ENCODE data around the gene PCP4. TPM values are rescaled to one million over a fixed set of nuclear protein-coding genes. Genes with fewer than 3 reads are reported as not detected.

The PCP4 gene
- total RNA-seq, 1 donor from 2014 or later, result 1.0 TPM

DNA sequence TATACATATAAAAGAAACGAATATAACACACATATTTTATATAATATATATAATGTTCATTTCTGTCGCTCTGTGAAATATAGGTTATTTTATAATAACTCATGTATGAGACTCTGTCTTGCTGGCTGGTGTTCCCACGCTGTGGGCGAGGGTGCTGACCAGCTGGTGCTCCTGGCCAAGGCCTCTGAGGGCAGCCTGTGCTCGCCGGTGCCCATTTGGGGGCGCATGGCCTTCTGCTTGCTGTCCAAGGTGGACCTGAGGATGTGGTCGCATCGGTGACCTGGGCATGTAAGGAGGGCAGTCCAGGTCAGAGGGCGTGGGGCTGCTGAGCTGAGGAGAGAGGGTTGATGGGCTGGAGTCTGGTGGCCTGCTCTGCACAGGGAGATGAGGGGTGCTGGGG is 1.1 kb upstream of the PCP4 start:
- Histone ChIP-seq H3K9me3 (no peaks in the 10 kb centered on the region), H3K27ac (no peak overlapping the region), H3K4me3 (no peak overlapping the region), H3K27me3 (peaks cover 5% of the 10 kb centered on the region), H3K36me3 (no peaks in the 10 kb centered on the region), H3K4me1 (no peaks in the 10 kb centered on the region)
- intact Hi-C loops (cut with DNase I), result no loop called here
- TF ChIP-seq, protein P1, sequence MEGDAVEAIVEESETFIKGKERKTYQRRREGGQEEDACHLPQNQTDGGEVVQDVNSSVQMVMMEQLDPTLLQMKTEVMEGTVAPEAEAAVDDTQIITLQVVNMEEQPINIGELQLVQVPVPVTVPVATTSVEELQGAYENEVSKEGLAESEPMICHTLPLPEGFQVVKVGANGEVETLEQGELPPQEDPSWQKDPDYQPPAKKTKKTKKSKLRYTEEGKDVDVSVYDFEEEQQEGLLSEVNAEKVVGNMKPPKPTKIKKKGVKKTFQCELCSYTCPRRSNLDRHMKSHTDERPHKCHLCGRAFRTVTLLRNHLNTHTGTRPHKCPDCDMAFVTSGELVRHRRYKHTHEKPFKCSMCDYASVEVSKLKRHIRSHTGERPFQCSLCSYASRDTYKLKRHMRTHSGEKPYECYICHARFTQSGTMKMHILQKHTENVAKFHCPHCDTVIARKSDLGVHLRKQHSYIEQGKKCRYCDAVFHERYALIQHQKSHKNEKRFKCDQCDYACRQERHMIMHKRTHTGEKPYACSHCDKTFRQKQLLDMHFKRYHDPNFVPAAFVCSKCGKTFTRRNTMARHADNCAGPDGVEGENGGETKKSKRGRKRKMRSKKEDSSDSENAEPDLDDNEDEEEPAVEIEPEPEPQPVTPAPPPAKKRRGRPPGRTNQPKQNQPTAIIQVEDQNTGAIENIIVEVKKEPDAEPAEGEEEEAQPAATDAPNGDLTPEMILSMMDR (IDR thresholded peaks at IDR 0.05), result no peak
- no peak for ATAC-seq
- DNase-seq, result no peak

DNA sequence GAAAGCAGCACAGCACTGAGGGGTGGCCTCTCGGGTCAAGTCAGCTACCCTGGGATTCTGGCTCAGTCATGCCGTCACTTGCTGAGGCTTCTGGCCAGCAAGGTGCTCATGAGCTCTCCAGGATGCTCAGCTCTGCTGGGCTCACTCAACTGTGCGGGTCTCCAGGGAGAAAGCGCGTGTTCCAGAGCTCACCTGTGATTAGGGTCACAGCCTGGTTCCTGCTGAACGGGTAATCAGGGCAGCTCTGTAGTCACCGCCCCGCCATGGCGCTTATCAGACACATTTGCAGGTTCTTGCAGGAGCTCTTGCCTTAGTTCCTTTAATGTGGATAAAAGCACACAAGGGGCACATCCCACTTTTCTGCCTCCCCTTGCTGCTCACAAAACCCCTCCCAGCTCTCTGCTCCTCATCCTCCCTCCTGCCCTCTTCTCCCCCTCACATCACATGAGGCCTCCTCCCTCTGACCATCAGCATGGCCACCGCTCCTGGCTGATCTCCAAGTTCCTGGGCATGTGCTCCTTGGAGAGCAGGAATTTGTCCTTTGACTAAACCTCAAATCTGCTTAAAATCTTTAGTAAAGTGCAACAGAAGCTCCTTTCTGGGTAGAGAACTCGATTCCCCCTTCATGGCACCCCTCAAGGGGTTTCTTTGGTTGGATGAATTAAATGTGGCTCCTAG is 2.0 kb downstream of the PCP4 start:
- no peak for ATAC-seq
- no peaks in the 10 kb centered on the region for H3K4me1 ChIP-seq
- intact Hi-C loops (cut with DNase I), result no loop called here
- no peaks in the 10 kb centered on the region for H3K9me3 ChIP-seq
- H3K27me3 ChIP-seq, result peaks cover 5% of the 10 kb centered on the region
- no peaks in the 10 kb centered on the region for H3K36me3 ChIP-seq
- TF ChIP-seq, protein P1 (IDR thresholded peaks at IDR 0.05), result no peak
- H3K4me3 ChIP-seq, result no peak overlapping the region
- DNase-seq, result no peak
- no peak overlapping the region for H3K27ac ChIP-seq

DNA sequence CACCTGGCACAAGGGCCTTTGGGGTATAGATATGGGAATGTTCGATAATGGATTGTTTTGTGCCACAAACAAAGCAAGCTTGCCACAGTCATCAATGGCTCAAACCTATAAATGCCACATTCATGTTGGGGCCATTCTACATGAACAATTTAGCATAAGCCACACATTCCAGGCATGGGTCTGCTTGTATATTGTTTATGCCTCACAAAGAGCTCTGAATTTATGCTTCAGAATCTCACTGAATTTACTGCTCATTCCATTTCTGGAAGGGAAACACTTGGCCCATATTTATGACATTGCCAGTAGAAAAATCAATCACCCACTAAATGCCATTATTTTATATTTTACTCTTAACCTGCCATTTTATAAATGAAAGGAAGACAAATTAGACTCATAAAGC is 6.4 kb downstream of the PCP4 start:
- intact Hi-C loops (cut with DNase I), result no loop called here

DNA sequence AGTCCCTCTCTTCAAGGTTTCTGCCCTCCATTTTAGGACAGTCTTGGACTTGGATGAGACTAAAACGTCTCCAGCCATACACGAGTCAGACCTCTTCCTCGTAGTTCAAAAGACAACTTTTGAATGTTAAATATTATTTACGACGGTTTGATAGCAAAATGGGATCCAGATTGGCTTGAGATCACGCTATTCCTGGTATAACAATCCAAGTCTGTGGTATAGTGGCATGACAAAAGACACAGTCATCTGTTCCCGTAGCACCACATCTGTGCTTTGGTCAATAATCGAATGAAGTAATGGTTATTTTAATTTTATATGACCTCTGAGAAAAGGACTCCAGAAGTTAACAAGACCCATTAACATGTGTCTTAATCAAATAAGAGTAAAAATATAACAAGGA is 7.0 kb downstream of the PCP4 start:
- H3K4me1 ChIP-seq, result no peaks in the 10 kb centered on the region
- H3K9me3 ChIP-seq, result no peaks in the 10 kb centered on the region
- TF ChIP-seq, protein P1 (IDR thresholded peaks at IDR 0.05), result no peak
- no peaks in the 10 kb centered on the region for H3K36me3 ChIP-seq
- ATAC-seq (no peak), DNase-seq (no peak)
- no peaks in the 10 kb centered on the region for H3K27me3 ChIP-seq
- H3K4me3 ChIP-seq, result no peak overlapping the region
- no peak overlapping the region for H3K27ac ChIP-seq
- intact Hi-C loops (cut with DNase I), result no loop called here

More for the DNA sequence above, 6.4 kb downstream of the PCP4 start:
- Histone ChIP-seq H3K27ac (no peak overlapping the region), H3K4me1 (no peaks in the 10 kb centered on the region), H3K36me3 (no peaks in the 10 kb centered on the region), H3K9me3 (no peaks in the 10 kb centered on the region), H3K27me3 (no peaks in the 10 kb centered on the region), H3K4me3 (no peak overlapping the region)
- DNase-seq, result no peak
- TF ChIP-seq, protein P1 (IDR thresholded peaks at IDR 0.05), result no peak
- no peak for ATAC-seq

DNA sequence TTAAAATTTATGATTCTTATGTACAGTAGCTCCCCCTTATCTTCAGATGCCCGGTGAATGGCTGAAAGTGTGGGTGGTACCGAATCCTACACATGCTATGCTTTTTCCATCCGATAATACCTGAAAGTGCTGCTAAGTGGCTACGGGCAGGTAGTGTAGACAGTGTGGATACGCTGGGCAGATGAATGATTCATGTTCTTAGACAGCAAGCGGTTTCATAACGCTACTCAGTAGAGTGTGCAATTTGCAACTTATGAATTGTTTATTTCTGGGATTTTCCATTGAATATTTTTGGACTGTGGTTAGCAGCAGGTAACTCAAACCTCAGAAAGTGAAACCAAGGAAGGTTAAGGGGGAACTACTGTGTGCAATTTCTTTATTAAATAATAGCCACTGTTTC is 7.5 kb downstream of the PCP4 start:
- intact Hi-C loops (cut with DNase I), result no loop called here
- H3K4me1 ChIP-seq, result no peaks in the 10 kb centered on the region
- H3K36me3 ChIP-seq, result no peaks in the 10 kb centered on the region

More for the DNA sequence above, 7.5 kb downstream of the PCP4 start:
- TF ChIP-seq, protein P1 (IDR thresholded peaks at IDR 0.05), result no peak
- H3K27me3 ChIP-seq, result no peaks in the 10 kb centered on the region
- H3K9me3 ChIP-seq, result no peaks in the 10 kb centered on the region
- DNase-seq (no peak), ATAC-seq (no peak)
- H3K4me3 ChIP-seq, result no peak overlapping the region
- no peak overlapping the region for H3K27ac ChIP-seq

Data from upper lobe of right lung (tissue), 1 donor.